GM18861 (cell line): ENCODE results near the gene UBL4B.
"Not testable (repeated sequence)": the region's sequence is repeated elsewhere in the genome, so short reads cannot be mapped to it uniquely, and the experiment has no call there.

Experiments
- ATAC-seq: cut with Tn5 transposase; IDR thresholded peaks from one replicate; pipeline ENCODE4 v1.9.1; 2021; ENCODE audit not compliant: unreplicated experiment

Gene UBL4B, protein sequence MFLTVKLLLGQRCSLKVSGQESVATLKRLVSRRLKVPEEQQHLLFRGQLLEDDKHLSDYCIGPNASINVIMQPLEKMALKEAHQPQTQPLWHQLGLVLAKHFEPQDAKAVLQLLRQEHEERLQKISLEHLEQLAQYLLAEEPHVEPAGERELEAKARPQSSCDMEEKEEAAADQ

DNA sequence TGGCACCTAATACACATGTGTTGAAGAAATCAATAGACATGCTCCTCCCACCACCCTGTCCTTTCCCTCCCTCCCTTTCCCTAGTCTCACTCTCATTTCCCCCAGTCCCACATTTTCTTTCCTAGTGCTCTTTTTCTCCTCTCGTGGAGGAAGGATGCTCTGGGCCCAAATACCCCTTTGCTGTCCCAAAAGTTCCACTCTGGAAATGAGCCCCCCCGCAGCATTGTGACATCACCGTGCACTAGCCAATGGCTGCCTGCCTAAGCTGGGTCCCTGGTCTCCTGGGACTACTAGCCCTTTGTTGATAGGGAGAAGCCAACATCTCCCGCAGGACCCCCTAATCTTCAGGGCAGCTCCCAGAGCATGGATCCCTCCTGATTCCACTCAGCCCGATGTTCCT lies at the start of gene UBL4B:
TSS of gene UBL4B (plus strand) at position 301 of the 400 bp plus-strand sequence. CDS start at position 393, 92 bp downstream.
- ATAC-seq: no peak

DNA sequence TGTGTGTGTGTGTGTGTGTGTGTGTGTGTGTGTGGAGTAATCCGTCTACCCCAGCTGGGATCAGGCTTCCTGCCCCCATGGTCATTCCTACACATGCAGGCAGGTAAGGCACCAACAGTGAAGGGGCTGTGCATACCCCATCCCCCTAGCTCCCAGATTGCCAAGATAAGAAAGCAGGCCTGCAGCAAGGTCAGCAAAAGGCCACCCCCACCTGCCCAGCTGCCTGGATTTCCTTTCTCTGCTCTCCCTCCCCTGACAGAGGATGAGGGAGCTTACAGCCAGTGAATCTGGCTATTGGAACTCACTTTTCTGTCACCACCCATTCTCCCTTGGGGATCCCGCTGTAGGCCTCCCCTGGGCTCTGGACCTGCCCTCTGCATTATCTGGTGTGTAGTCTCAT lies 49.6 kb upstream of the UBL4B start:
- no peak for ATAC-seq

DNA sequence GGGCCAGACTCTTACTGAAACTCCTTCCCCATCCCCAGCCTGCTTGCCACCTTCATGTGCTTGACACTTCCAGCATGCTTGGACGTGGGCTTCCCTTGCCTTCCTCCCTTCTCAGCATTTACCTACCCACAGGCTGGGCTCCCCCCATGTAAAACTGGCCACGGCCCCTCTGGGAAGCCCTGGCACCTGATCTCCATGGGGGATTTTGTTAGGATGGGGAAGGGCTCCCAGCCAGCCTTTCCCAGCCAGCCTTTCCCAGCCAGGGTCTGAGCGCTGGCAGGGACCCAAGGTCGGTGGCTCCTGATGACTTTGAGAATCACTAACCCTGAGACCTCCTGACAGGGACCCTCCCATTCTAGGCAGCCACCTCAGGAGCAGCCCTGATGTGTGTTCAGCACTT lies 48.5 kb upstream of the UBL4B start:
- no peak for ATAC-seq

DNA sequence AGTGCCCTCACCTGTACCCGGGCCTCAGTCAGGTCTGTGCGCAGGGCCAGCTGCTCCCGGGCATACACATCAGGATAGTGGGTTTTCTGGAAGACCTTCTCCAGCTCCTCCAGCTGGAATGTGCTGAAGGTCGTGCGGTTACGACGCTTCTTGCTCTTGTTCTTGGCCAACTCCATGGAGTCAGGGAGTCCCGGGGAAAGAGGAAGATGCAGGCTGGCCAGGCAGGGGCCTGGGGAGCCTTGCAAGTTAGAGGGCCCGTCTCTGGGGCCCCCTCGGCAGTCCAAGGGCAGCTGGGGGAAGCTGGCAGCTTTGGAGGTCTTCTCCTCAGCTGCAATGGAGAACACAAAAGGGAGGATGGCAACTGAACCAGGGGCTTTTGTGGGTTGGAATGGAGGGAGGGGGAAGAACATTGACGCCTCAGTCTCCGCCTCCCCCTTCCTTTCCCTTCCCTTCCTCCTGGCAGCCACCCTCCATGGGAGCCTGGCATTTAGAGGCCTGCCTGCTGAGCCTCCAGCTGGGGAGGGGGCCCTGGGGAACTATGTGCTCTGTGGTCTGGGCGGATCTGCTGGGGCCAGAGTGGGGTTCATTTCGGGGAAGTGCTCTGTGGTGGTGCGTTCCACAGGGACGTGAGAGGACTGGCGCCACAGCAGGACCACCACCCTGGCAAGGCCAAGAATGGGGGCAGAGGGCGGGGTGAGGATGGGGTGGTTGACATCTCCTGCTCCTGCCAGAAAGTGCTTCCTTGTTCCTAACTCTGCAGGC lies 47.5 kb upstream of the UBL4B start:
- no peak for ATAC-seq

DNA sequence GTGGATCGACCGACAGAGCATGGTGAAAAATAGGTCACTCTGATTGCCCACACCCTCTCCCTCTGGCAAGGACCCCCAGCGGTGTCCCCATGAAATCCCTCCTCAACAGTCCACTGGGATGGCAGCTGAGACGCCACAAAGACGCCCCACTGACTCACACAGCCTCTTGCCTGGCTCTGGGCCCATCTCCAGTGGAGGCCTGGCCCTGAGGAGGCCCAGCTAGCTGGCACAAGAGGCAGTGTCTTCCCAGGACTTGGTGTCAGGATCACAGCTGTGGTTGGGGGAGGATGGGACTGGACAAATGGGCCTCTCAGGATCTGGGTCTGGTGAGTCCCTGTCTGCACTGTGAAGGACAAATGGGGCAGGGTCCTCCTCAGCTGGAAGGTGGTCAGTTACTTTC lies 46.4 kb upstream of the UBL4B start:
- ATAC-seq: no peak

DNA sequence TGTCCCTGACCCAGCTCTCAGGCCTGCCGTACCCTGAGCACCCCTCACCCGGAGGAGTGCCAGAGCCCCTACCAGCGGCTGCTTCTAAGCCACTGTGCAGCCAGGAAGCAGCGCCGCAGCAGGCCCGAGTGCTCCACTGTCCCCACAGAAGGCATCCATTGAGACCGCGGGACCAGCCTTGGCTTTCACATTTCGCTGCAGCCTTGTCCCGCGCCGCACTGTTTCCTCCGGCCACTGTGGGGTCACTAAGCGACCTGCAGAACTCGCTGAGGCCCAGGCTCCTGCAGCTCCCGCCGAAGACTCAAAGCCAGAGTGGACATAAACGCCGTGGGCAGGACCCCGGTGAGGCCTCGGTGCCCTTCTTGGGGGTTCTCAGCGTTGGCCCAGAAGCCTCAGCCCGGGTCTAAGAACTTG lies 44.8 kb upstream of the UBL4B start:
- ATAC-seq: no peak

DNA sequence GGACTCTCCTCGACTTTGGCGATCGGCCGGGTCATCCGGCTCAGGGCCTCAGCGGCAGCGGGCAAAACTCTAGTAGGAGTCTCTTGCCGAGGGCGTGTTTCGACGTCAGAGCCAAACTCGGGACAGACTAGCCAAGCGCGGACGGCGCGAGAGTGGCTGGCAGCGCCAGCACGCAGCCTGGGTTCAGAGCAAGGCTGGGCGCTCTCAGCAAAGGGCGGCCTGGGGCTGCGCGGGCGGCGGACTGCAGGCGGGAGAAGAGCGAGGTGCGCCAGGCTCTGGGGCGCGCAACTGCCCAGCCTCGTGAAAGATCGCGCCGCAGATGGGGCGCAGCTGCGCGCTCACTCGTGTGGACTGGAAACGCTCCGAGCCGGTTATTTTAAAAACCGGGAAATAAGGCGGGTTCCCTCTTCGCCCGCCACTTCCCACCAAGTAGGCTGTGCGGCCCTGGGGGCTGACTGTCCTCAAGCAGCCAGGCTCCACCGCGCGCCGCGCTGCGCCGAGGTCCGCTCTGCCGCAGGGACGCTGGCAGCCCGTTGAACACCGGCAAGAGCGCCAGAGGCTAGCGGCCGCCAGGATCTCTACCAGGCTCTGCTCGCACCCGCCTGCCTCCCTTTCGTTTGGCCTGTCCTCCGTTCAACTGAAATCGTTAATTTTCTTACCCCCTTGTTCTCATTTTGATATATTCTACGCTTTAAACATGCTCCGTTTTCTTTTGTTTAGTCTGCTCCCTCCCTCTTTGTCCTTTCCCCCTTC lies 44.2 kb upstream of the UBL4B start:
- no peak for ATAC-seq

DNA sequence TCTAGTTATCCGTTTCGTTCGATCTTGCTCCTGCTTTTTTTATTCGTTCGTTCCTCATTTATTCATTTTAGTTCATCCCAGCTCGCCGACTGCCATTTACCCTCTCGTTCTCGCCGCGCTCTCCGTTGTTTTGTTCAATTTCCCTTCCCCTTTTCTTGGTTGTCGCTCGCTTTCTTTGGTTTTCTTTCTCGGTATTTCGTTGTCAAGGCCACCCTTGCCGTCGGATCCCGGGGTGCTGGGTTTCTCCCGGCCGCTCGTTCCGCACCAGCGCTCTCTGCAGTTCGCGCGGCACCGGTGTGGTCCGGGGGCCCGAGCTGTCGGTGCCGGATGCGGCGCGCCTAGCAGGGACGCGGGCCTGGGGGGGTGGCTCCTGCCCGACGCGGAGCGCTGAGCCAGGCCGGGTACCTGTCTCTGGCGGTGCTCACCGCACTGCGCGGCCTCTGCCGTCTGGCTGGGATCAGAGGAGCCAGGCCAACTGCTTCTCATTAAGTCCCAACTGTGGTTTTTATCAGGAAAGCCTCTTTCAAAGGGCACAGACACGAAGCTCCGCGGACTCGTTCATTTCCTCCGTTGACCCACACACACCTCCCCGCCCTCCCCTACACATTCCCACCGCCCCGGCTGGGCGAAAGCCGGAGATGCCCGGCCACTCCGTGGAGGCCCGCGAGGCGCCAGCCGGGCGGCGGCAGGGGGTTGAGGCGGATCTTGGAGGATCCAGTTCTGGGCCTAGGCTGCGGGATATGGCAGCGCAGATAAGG lies 43.4 kb upstream of the UBL4B start:
- no peak for ATAC-seq

DNA sequence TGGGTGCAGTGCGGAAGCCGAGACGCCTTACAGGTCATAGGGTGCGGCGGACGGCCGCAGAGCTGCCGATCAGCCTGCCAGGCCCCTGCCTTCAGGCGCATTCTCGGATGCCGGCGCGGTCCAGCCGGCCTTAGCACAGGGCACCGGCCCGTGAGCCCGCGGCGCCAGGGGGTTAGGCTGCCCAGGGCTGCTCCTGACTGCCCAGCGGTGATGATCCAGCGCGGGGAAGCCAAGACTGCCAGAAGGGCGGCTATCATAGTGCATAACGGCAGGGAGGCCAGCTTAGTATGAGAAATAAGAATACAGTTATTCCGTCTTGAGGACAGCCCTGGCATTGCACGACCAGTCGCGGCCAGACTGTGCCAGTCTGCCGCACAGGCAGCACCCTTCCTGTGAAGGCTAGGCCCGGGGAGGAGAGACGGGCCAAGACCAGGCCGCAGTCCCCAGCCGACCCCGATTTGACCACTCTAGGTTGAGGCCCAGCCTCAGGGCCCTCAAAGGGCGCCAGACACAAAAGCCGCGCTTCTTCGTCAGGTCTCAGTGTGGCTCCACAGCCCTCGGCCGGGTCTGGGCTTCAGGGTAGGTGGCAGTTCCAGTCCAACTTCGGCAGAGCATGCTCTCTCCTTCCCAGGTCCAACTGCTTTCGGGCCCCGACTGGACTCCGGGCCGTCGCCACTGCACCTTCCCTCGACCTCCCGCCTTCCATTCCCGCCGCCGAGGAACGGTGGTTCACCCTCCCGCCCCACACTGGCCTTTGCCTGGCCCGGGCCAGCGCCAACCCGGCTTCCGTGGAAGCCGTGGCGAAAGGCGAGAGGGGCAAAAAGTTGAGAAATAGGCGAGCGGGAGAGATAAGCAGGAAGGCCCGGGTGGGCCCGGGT lies 42.6 kb upstream of the UBL4B start:
- no peak for ATAC-seq

DNA sequence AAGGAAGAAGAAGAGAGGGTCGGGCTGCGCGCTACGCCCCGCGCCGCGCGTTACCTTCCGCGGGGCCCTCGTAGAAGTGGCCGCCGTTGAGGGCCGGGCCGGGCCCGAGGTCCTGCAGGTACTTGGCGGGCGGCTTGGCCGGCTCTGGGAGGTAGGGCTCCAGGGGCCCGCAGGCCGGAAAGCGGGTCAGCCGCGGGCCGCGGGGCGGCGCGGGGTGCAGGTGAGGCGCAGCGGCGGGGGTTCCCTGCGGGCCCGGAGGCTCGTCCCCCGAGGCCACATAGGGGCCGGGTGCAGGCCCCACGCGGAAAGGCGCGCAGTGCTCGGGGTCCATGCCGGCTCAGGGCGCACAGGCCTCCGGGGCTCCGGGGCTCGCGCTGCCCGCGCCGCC lies 42.0 kb upstream of the UBL4B start:
- ATAC-seq: no peak

DNA sequence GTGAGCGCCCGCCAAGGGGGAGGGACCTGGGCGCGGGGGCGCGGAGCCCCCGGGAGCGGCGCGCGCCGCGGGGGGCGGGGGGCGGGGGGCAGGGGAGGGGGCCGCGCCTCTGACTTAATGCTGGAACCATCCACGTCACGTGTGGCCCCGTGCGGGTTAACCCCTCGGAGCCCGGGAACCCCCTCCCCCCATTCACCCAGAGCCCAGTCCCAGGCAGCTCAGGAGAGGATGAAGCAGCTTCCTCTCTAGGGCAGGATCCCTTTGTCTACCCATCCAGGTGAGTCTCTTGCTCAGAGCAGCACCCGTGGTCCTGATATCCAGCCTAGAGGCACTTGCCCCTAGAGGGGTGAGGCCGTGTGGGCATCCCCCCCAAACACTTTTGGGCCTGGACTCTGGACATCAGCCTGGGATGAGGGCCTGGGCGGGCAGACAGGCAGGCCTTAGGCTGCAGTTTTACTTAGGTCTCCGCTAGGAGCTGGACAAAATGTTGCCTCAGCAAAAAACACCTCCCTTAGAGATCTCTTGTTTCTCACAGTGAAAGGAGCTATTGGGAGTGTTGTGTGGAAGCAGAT lies 41.5 kb upstream of the UBL4B start, which contains the start of gene ALX3:
TSS of gene ALX3 (minus strand) at position 2 of the 572 bp plus-strand sequence. CDS start 60 bp downstream, outside the sequence.
- ATAC-seq: no peak

DNA sequence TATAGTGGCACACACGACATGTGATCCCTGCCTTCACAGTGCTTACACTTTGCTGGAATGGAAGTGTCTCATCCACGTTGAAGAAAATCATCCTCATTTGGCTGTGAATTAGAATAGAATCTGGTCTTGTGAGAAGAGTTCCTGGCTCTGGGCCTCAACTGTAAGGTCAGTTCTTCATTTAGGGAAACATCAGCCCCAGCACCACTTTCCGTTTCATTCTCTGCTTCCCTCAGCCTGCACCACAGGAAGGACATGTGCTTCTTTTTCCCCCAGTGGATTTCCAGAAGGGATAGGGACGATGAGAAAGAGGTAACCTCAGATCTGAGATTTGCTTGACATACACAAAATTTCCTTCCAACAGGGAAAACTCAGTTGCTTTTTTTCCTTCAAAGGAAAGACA lies 38.1 kb upstream of the UBL4B start:
- no peak for ATAC-seq

DNA sequence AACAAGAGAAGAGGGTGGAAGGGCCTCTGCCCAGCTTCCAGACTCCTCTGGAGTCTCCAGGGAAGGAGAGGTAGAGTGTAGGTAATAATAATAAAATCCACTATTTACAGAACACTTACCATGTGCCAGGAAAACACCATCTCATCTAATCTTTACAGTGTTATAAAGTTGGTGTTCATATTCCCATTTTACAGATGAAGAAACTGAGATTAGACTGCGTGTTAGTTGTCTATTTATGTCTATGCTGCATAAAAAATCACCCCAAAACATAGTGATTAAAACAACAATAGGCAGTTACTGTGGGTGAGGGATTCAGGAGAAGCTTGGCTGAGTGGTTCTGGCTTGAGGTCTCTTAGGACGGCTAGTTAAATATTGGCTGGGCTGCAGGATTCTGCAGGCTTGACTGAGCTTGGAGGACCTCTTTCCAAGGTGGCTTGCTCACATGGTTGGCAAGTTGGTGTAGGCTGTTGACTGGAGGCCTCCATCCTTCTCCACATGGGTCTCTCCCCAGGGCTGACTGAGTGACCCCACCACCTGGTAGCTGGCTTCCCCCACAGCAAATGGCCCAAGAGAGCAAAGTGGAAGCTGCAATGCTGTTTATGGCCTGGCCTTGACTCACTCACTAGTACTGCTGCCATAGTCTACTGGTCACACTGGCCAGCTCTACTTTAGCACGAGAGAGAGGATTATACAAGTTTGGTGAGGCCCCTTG lies 35.3 kb upstream of the UBL4B start:
- ATAC-seq: no peak

DNA sequence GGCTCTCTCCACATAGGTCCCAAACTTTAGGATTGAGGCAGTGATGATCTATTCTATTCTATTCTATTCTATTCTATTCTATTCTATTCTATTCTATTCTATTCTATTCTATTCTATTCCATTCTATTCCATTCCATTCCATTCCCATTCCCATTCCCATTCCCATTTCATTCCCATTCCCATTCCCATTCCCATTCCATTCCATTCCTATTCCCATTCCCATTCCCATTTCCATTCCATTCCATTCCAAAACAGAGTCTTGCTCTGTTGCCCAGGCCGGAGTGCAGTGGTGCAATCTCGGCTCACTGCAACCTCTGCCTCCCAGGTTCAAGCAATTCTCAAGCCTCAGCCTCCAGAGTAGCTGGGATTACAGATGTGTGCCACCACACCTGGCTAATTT lies 32.2 kb upstream of the UBL4B start:
- not testable (repeated sequence) for ATAC-seq

DNA sequence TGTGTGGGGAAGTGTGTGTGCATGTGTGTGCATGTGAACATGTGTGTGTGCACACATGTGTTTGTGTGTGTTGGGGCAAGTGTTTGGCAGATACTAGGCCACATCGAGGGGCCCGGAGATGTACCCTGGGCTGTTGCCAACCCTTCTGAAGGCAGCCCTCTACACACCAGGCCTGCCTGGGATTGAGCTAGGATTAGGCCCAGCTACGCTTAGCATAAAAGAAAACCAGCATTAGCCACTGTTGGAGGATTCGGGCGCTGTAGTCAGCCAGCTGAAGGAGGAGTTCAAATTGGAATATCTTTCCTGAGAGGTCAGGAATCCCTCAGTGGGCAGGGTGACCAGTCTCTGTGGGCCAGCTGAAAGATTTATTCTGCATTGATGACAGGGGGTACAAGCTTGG lies 31.2 kb upstream of the UBL4B start:
- no peak for ATAC-seq

DNA sequence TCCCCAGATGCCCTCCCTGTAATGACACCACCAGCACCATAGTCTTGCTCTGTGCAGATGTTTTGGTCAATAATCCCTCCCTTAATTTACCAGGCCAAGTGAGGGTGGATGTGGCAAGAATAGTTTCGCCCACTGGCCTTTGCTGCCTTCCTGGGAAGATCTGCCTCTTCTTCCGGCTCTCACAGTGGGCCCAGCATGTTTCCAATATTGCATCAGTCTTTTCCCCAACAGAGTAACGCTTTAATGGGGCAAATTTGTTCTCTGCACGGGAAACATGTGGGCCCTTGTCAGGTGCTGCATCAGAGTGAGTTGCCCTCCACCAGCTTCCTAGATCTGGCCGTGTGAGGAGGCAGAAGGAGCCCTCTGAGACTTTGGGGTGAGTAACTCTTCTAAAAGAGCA lies 29.8 kb upstream of the UBL4B start:
- ATAC-seq: no peak

DNA sequence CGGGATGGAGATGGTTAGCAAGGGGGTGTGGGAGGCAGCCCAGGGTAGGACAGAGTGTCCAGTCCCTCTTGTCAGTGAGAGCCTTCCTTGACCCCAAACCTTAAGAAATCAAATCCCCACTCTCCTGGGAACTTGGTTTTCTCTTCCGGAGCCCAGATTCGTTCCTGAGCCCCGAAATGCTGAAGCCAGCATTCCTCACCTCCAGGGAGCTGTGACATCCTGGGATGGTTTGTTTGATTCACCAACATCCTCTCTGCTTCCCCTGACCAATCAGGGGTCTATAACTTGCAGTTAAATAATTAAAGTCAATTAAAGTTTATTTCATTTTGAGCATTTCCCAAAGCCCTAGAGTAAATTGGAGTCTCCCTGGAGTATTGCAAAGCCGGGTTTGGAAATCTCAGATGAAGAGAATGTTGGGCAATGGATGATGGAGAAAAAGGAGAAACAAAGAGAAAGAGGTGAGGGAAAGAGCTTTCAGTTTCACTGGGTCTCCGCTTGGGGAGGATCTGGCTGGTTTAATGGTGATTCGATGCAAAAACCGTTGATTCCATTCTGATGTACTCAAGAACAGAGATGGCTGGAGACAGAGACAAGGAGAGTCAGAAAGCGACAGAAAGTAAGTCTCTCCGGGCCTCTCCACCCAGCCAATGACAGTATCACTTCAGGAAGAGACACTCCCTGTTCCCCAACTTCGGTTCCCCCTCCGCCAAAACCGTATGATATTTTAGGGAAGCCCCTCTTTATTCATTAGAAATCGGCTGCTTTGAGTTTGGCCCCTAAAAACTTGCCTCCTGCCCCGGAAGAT lies 29.0 kb upstream of the UBL4B start:
- no peak for ATAC-seq

DNA sequence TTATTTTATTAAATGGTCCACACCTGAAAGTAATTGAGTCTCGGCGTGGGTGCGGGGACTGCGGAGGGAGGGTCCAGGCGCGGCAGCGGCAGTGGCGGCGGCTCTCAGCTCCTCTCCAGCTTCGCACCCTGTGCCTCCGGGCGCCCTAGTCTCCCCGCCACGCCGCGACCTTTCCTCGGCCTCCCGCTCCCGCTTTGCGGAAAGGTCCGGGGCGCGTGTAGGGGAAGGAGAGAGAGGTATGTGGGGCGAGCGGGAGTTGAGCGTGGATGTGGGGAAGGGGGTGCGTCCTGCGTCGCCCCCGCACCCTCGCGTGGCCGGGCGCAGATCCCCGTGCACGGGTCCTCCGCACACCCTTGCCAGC lies 28.4 kb upstream of the UBL4B start:
- no peak for ATAC-seq
